Progenitor cell of endocrine pancreas (in vitro differentiated cells): ENCODE data around the gene MYH1. TPM values are rescaled to one million over a fixed set of nuclear protein-coding genes. Genes with fewer than 3 reads are reported as not detected.

Experiments
- DNase-seq: peaks from one replicate; pipeline ENCODE4 v3.0.0; 2021; ENCODE audit warnings: low spot score; ENCODE audit not compliant: unreplicated experiment
- H3K27ac Mint-ChIP-seq: 2 replicates; pipeline ENCODE4 v1.8.0; 2021; ENCODE audit warnings: mild to moderate bottlenecking, moderate library complexity, mixed read lengths
- H3K27me3 Mint-ChIP-seq: 2 replicates; pipeline ENCODE4 v1.8.0; 2021; ENCODE audit warnings: mixed read lengths
- H3K36me3 Mint-ChIP-seq: 2 replicates; pipeline ENCODE4 v1.8.0; 2022; ENCODE audit warnings: mixed read lengths; ENCODE audit not compliant: insufficient read depth
- H3K4me1 Mint-ChIP-seq: 2 replicates; pipeline ENCODE4 v1.8.0; 2021; ENCODE audit warnings: low read depth, mixed read lengths
- H3K4me3 Mint-ChIP-seq: 2 replicates; pipeline ENCODE4 v1.8.0; 2021; ENCODE audit warnings: low read depth, mild to moderate bottlenecking, moderate library complexity, mixed read lengths
- H3K9me3 Mint-ChIP-seq: 2 replicates; pipeline ENCODE4 v1.8.0; 2021; ENCODE audit warnings: low read depth, mixed read lengths
- CTCF ChIP-seq: fragments of 200-600 bp; sonication (generic); IDR thresholded peaks from one replicate; pipeline ENCODE4 v1.5.0; 2021; ENCODE audit warnings: antibody characterized with exemption, mild to moderate bottlenecking; ENCODE audit not compliant: unreplicated experiment
- long read RNA-seq: library from polyadenylated mRNA; unstranded; transcript quantifications from one replicate; pipeline ENCODE4 v2.0.0, GENCODE V29; 2020
- total RNA-seq: library from RNA; stranded (reverse); gene quantifications from 2 replicates; pipeline ENCODE4 v1.2.1, GENCODE V29; 2021

The MYH1 gene
- not detected in 2 replicates for total RNA-seq
- long read RNA-seq = 0 reads

GRCh38 chr17:10518271-10519037, at the start of gene MYH1:
Gene MYH1 (minus strand): TSS chr17:10518542. CDS start chr17:10516642, 1,900 bp downstream.
- TF ChIP-seq CTCF = no peak
- no peak within 1 kb of the TSS for H3K27ac Mint-ChIP-seq
- H3K4me3 Mint-ChIP-seq = no peak within 1 kb of the TSS
- DNase-seq = no peak
- H3K27me3 Mint-ChIP-seq = peaks cover 20% of the 10 kb centered on the region
- peaks cover 2% of the 10 kb centered on the region for H3K9me3 Mint-ChIP-seq
- H3K36me3 Mint-ChIP-seq = no peaks in the 10 kb centered on the region
- H3K4me1 Mint-ChIP-seq = no peaks in the 10 kb centered on the region

DNA sequence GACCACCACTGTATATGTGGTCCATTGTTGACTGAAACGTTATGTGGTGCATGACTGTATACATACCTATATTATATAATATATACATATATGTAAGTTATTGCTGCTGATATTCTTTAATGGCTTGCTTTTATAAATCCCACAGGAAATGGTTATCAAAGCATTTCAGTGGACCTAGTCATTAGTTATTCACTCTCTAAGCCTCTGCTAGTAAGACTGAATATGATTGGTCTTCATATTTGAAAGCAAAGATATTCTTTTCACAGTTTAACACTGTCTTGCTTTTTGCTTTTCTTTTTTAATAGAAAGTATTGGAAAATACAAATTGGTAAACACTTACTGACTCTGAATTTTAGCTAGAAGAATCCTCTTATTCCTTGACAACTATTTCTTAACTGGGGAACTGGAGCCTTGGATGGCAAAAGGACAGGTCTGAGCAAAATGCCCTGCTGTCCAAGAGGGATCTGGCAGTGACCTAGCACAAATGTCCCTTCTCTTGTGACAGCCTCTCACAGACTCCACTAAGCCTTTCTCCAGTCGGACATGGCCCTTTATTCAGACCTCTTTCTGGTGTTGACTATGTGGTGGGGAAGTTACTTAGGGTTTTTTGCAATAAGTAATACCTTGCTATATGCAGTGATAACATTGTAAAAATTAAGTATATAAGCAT, 45.8 kb upstream of the MYH1 start:
- no peaks in the 10 kb centered on the region for H3K36me3 Mint-ChIP-seq
- no peak overlapping the region for H3K27ac Mint-ChIP-seq
- no peak overlapping the region for H3K4me3 Mint-ChIP-seq
- no peak for DNase-seq
- TF ChIP-seq CTCF = no peak
- H3K9me3 Mint-ChIP-seq = no peaks in the 10 kb centered on the region
- H3K27me3 Mint-ChIP-seq = no peaks in the 10 kb centered on the region
- peaks cover 5% of the 10 kb centered on the region for H3K4me1 Mint-ChIP-seq

GRCh38 chr17:10558049-10558448, 39.7 kb upstream of the MYH1 start:
- no peak overlapping the region for H3K27ac Mint-ChIP-seq
- H3K4me3 Mint-ChIP-seq = no peak overlapping the region
- TF ChIP-seq CTCF = no peak
- DNase-seq = no peak
- peaks cover 4% of the 10 kb centered on the region for H3K9me3 Mint-ChIP-seq
- no peaks in the 10 kb centered on the region for H3K36me3 Mint-ChIP-seq
- H3K27me3 Mint-ChIP-seq = peaks cover 5% of the 10 kb centered on the region
- peaks cover 5% of the 10 kb centered on the region for H3K4me1 Mint-ChIP-seq

DNA sequence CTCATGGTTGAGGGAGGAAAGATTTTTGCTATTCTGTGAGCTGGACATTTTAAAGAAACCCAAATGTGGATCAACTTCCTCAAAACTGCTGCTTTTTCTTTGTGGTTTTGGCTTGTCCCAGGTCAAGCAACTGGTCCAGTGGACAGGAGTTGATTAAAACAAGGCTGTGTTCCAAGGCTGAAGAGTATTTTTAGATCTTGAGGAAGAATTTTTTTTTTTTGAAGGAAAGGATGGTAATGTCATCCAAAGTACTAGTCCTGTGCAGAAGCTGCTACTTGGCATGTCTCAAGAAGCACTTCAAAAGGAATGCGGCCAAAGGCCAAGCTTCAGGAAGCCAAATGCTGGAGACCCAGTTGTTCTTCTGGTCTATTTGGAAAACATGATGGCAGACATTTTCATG, 39.1 kb upstream of the MYH1 start:
- Mint-ChIP-seq H3K27me3 (peaks cover 10% of the 10 kb centered on the region), H3K9me3 (peaks cover 4% of the 10 kb centered on the region), H3K4me1 (peaks cover 5% of the 10 kb centered on the region), H3K4me3 (no peak overlapping the region), H3K36me3 (no peaks in the 10 kb centered on the region), H3K27ac (no peak overlapping the region)
- no peak for DNase-seq
- TF ChIP-seq CTCF = no peak

DNA sequence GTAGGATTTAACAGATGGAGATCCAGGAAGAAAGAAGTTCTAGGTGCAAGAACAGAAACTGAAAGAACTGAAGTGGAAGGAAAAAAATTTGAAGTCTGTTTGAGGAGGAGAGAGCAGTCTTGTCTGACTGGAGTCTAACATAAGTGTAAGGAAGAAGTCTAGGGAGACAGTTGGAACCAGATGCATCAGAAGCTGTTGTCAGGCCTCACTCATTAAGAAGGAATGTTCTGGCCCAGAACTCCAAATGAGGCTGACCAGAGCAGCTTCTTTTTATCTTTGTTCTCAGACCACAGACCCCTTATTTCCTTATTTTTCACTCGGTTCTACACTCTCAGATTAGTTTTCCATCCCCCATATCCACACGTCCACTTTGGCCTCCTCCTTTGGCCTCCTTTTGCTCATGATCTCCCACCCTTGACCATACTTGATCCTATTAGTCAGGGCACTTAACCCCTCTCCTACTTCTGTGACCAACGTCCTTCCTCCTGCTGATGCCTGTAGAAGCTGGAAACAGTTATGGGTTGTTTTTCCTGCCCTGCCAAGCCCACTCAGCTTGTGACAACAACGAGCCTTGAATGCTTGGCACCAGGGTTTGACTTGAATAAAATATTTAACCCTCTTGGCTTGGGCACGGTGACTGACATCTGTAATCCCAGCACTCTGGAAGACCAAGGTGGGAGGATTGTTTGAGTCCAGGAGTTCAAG, 38.1 kb upstream of the MYH1 start:
- Mint-ChIP-seq H3K9me3 (peaks cover 4% of the 10 kb centered on the region), H3K27me3 (peaks cover 16% of the 10 kb centered on the region), H3K36me3 (no peaks in the 10 kb centered on the region), H3K27ac (peak overlapping the region; percentile 7), H3K4me3 (no peak overlapping the region), H3K4me1 (peaks cover 5% of the 10 kb centered on the region)
- DNase-seq = no peak
- no peak for TF ChIP-seq CTCF
